Measurements from ENCODE around the gene KLHL22. TPM values are rescaled to one million over a fixed set of nuclear protein-coding genes. Genes with fewer than 3 reads are reported as not detected.

Gene KLHL22
- total and polyA plus RNA-seq, 2 of the 8 experiments (the other 6 are each of a cell fraction or from before 2014, with no cell fraction given) = 9.4 to 16.2 TPM

DNA sequence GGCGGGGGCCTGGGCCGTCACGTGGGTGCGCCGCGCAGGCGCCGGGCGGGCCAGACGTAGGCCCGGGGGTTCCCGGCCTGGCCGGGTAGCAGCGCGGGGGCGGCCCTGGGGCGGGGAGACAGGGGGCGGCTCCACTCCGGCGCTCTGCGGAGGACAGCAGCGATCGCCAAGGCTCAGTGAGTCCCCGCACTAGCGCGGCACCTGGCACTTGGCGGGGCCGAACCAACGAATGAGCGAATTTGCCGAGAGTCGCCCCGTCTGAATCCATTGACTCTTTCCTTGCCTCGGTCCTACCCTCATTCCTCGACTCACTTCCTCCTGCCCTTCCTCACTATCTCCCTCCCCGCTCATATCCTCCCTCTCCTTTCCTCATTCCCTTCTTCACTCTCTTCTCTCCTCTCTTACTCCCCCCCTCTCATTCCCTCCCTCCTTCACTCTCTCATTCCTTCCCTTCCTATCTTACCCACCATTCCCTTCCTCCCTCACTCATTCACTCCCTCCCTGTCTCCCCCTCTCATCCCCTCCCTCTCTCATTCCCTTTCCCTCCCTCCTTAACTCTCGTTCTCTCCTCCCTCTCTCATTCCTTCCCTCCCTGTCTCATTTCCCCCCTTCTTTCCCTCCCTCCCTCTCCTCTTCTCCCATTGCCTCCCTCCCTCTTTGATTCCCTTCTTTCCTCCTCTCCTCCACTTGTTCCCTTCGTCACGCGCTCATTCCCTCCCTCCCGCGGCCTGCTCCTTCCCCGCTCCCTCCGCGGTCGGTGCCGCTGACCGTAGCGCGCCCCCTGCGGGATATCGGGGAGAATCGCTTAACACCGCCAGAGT, 476 bp upstream of the KLHL22 start (continued):
- TF ChIP-seq CHD7 (IDR thresholded peaks at IDR 0.05; ENCODE audit: insufficient replicate concordance, low read length) = no peak
- TF ChIP-seq SAP30 (IDR thresholded peaks at IDR 0.05; ENCODE audit: insufficient read depth, insufficient replicate concordance, low read length) = no peak
- no peak for TF ChIP-seq TEAD4 (IDR thresholded peaks at IDR 0.05; ENCODE audit: low read depth, low read length)
- TF ChIP-seq HDAC2 (IDR thresholded peaks at IDR 0.05; ENCODE audit: borderline replicate concordance in 1 of 2, low read depth in 2 of 2, low read length in 2 of 2) = no peak; a peak in 1 of 4 replicates
- TF ChIP-seq RBBP5 (IDR thresholded peaks at IDR 0.05; ENCODE audit: borderline replicate concordance, low read depth, low read length) = peak; percentile 96
- TF ChIP-seq ASH2L (IDR thresholded peaks at IDR 0.05; ENCODE audit: low read length) = peak; percentile 95
- TF ChIP-seq EGR1 (IDR thresholded peaks at IDR 0.05; ENCODE audit: borderline replicate concordance, low read depth, low read length) = peak; percentile 55; the same call in 1 of the 2 replicates
- TF ChIP-seq CBX5 (IDR thresholded peaks at IDR 0.05; ENCODE audit: low read depth, low read length) = no peak
- TF ChIP-seq MAFK (IDR thresholded peaks at IDR 0.05; ENCODE audit: low read depth, low read length) = no peak
- TF ChIP-seq SP2 (IDR thresholded peaks at IDR 0.05; ENCODE audit: low read length) = no peak

Data from H1 (cell line).